ENCODE measurements around the gene FTCDNL1. TPM values are rescaled to one million over a fixed set of nuclear protein-coding genes. Genes with fewer than 3 reads are reported as not detected.

FTCDNL1 gene
- total RNA-seq, 1 experiment from 2014 or later: 2.0 TPM

DNA sequence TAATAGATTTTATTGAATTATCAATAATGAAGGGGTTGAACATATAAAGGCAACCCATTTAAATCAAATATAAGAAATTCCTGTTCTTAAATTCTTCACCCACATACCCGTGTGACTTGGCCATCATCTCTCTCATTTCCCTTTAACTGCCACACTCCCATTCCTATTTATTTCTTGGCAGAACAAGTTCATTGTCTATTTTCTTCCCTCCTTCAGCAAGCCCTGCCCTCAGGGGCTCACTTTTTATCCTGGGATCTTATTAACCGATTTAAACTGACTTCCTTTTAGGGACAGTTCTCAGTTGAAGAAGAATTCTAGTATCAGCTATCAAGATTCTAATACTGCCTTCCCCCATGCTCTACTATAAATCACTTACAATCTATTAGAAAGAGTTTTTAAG lies 123.2 kb downstream of the FTCDNL1 start:
- H4K5ac ChIP-seq (ENCODE audit: insufficient read length, low read depth, low read length): no peak overlapping the region
- H3K27me3 Mint-ChIP-seq (ENCODE audit: low read depth): peaks cover 5% of the 10 kb centered on the region
- no peak overlapping the region for H3K4me3 Mint-ChIP-seq
- H3K23me2 ChIP-seq (ENCODE audit: insufficient read length, low read depth, low read length, poor library complexity, severe bottlenecking): no peaks in the 10 kb centered on the region
- no peak overlapping the region for H3K4ac ChIP-seq (ENCODE audit: low read depth, low read length)
- no peak overlapping the region for H3T11ph ChIP-seq (ENCODE audit: low read length)
- no peak overlapping the region for H4K8ac ChIP-seq (replicated peaks; ENCODE audit: insufficient read length, low read depth, low read length)
- no peak overlapping the region for H2BK120ac ChIP-seq (ENCODE audit: low read depth, low read length, poor library complexity, severe bottlenecking)
- no peaks in the 10 kb centered on the region for H3K79me2 ChIP-seq (ENCODE audit: insufficient read depth, low read length)
- H3K9ac ChIP-seq (ENCODE audit: extremely low read depth, insufficient read length, low read length): no peak overlapping the region
- H2BK20ac ChIP-seq (ENCODE audit: low read depth, low read length, poor library complexity, severe bottlenecking): no peak overlapping the region
- no peak overlapping the region for H3K27ac Mint-ChIP-seq
- WGBS (ENCODE audit: extremely low coverage, insufficient read length, low lambda C conversion rate): no CpG with 5 or more reads among the region's 2 CpGs
- H4K20me1 ChIP-seq (ENCODE audit: control insufficient read depth, insufficient read depth, insufficient read length): no peaks in the 10 kb centered on the region
- H3K79me1 ChIP-seq (ENCODE audit: insufficient read depth, low read depth, low read length, poor library complexity, severe bottlenecking): no peaks in the 10 kb centered on the region
- H3K27me3 ChIP-seq (ENCODE audit: insufficient read depth, low read length): no peaks in the 10 kb centered on the region
- no peak overlapping the region for H4K91ac ChIP-seq (ENCODE audit: insufficient read length, low read depth, low read length)
- H3K4me1 Mint-ChIP-seq: no peaks in the 10 kb centered on the region
- H3K36me3 Mint-ChIP-seq (ENCODE audit: insufficient read depth in 1 of 3, low read depth in 3 of 3): no peaks in the 10 kb centered on the region
- H3K9me3 Mint-ChIP-seq: no peaks in the 10 kb centered on the region; a peak in 1 of 5 replicates
- no peak overlapping the region for H3K56ac ChIP-seq (ENCODE audit: insufficient read length, low read depth, low read length)
- no peaks in the 10 kb centered on the region for H3K9me3 ChIP-seq (ENCODE audit: control insufficient read depth, low read depth, low read length)
- no peaks in the 10 kb centered on the region for H3K4me1 ChIP-seq (ENCODE audit: insufficient read depth, low read length)
- H3K27ac ChIP-seq (ENCODE audit: insufficient read length, low read depth, low read length): no peak overlapping the region
- no peak overlapping the region for H3K4me2 ChIP-seq (ENCODE audit: insufficient read depth, insufficient read length, low read length)
- H2AFZ ChIP-seq (ENCODE audit: low read length): no peak overlapping the region
- H2BK12ac ChIP-seq (ENCODE audit: insufficient read length, low read depth, low read length): no peak overlapping the region
- H3K23ac ChIP-seq (ENCODE audit: insufficient read length, low read depth, low read length): no peak overlapping the region
- no peak for TF ChIP-seq CTCF (conservative IDR thresholded peaks at IDR 0.05)
- no peak overlapping the region for H2AK5ac ChIP-seq (ENCODE audit: insufficient read length, low read length)
- no peak overlapping the region for H3K14ac ChIP-seq (ENCODE audit: insufficient read depth, low read length)
- DNase-seq: no peak
- H2BK15ac ChIP-seq (ENCODE audit: low read depth, low read length): no peak overlapping the region
- no peak overlapping the region for H2BK5ac ChIP-seq (ENCODE audit: insufficient read length, low read length)
- no peak overlapping the region for H3K18ac ChIP-seq (ENCODE audit: insufficient read length, low read depth, low read length)

All from H9 (cell line).